Stimulated activated CD8-positive, alpha-beta memory T cell treated with anti-CD3 and anti-CD28 coated beads, Interleukin-7, amount 100 ng/mL, for 48 hours (primary cell): ENCODE data around the gene DLG2.

Experiments used
- DNase-seq, 2 donors: peaks; one replicate each; pipeline ENCODE4 v3.0.0-alpha.2; 2020; ENCODE audit warnings: low read depth in 1 of 2; ENCODE audit errors: extremely low read depth in 1 of 2

The DLG2 gene

DNA sequence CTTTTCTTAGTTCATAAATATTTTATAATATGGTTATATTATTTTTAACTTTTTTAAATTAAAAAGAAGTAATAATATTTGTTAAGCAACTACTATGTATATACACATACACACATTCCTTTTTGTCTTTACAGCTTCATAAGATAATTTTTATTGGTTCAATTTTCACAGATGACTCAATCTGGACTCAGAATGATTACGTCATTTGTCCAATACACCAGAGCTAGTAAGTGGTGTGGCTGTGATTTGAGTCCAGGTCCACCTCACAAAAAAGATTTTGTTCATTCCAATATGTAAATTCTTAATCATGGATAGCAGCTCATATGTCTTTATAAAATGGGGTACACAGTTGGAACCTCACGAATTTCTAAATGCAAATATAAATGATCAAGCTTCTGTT lies 1014.5 kb downstream of the DLG2 start:
- DNase-seq, result no peak

DNA sequence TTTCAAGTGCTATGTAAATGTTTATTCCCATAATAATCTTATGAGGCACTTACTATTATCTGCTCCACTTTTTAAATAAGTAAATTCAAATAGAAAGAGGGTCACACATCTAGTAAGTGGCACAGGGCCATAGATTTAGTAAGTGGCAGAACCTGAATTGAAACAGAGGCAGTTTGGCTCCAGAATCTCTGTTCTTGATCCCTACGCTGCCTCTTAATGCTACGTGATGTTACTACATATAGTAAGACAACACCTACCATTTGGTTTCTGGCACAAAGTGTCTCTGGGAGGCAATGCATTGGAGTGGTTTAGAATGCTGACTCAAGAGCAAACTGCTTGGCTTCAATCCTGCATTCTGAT lies 1018.3 kb downstream of the DLG2 start:
- no peak for DNase-seq

GRCh38 chr11:84607975-84608836 lies 1018.9 kb downstream of the DLG2 start:
- DNase-seq, result no peak

DNA sequence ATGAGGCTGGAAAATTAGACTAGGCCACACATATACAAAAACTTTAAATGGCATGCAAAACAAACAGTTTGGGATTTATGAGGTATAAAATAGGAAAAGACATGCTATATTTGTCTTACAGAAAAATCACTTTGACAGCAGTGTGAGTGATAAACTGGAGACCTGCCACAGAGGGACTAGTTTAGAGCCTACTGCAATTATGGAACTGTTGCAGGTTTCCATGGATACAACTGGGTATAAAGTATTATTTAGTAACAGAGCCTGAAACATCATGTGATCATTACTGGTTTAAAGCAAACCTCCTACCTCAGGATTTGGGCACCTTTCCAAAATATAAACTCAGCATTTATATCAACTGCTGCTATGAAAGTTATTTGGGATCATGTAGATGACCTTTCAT lies 1032.5 kb downstream of the DLG2 start:
- DNase-seq, result no peak

- DNase-seq, result no peak
These were observed 1037.0 kb downstream of the DLG2 start for GRCh38 chr11:84590106-84590505.

DNA sequence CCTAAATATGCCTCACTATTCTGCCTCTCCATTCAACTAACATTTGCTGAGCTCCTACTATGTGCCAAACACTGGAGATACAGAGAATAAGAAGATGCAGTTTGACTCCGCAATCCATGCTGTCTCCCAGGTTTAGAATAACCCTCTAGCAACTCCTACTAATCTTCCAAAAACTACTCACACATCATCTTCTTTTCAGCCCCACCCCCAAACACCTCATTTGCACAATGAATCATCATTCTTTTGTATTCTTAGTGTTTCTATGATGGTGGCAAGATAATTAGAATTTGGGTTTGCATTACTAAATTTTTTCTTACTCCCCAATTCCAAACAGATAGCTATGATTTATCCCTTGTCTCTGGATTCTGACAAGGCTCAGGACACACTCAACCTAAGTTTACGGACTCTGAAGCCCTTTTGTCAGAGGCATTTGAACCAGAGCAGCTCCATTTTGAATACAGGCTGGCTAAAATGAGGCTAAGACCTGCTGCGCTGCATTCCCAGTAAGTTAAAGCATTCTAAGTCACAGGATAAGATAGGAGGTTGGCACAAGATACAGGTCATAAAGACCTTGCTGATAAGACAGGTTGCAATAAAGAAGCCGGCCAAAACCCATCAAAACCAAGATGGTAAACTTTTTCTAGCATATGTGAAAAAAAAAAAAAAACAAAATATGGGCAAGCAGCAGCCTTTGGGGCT lies 1038.9 kb downstream of the DLG2 start:
- DNase-seq, result no peak

DNA sequence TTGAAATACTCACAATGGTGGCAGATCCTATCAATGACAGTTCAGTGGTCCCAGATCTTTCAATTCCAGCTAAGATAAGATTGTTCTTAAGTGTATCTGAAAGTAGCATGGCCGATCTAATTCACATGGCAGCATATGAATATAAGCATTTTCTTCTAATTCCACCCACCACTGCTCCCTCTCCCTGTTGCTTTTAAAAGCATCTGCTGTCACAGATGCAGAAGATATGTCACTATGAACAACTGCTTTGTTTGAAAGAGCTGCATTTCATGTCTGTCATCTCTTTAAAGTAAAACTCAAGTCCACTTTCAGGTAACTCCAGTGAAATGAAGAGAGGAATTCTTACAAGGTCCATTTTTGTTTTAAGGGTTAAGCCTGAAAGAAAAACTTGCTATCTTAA lies 1044.0 kb downstream of the DLG2 start:
- DNase-seq, result no peak

- no peak for DNase-seq
These were observed 1046.1 kb downstream of the DLG2 start for GRCh38 chr11:84581083-84581482.

DNA sequence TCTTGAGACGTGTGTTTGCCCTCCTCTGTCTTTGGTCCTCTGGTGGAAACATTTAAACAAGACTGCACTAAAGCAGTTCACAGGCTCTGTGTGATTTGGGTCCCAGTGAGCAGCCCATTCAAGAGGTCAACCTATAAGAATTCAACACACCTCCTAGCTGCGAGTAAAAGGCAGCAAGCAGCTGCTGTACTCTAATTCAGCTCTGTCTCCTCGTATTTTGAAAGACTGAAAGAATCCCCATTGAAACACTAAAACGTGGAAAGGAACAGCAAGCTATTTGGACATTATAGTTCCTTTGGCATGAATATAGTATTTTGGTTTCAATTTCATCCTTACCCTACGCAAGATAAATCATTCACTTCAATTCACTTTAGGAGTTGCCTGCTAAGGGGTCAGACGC lies 1046.7 kb downstream of the DLG2 start:
- no peak for DNase-seq

DNA sequence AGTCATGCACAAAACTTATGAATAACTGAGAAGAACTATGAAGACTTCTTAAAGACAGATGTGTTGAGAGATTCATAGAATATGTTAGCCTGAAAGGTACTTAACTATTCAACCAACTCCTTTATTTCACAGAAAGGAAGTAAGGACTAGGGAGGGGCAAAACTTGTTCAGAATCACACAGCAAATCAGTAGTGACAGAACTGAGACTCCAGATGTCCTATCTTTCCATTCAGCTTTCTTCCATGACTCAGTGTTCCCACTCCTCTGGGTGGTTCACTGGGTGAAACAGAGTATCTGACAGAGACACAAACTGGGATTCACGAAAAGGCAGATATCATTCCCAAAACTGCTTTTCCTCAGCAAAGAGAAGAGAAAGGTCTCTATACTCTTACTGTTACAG lies 1053.3 kb downstream of the DLG2 start:
- no peak for DNase-seq

DNA sequence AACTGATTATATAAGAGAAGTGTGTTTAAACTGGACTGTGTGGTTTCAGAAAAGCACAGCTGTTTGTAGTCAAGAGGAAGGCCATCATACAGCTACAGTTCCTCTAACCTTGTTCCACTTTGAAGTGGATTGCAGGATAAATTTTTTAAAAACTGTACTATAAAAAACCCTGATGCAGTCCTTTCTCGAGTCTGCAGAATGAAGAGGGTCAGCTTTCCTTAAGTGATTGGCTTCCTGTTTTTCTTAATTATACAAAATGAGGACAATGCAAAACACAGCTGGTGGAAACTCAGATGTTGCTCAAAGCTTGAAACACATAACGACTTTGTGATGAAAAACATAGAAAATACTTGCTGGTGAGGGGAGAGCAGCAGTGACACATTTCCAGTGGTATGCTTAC lies 1060.5 kb downstream of the DLG2 start:
- no peak for DNase-seq

GRCh38 chr11:84564867-84565184 lies 1062.3 kb downstream of the DLG2 start:
- DNase-seq, result no peak

GRCh38 chr11:84564180-84564866 lies 1062.8 kb downstream of the DLG2 start:
- DNase-seq, result no peak

DNA sequence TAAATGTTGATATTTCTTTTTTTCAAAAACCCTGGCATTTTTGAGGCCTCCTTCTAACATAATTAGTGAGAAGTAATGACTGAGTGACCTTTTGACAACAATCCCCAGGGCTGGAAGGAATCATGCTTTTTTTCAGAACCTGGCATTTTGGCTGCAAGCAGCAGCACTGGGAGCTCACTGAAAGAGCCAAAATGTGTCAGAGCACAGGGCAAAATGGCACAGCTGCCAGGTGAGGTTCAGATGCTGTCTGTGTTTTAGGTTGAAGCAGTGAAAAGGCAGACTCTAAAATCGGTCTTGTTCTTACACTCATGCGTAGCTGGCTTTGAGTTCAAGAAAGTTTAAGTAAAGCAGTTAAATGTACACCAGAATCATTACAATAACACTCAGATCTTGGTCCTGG lies 1063.8 kb downstream of the DLG2 start:
- no peak for DNase-seq

- DNase-seq, result no peak
These were observed 1066.9 kb downstream of the DLG2 start for GRCh38 chr11:84560206-84560605.

DNA sequence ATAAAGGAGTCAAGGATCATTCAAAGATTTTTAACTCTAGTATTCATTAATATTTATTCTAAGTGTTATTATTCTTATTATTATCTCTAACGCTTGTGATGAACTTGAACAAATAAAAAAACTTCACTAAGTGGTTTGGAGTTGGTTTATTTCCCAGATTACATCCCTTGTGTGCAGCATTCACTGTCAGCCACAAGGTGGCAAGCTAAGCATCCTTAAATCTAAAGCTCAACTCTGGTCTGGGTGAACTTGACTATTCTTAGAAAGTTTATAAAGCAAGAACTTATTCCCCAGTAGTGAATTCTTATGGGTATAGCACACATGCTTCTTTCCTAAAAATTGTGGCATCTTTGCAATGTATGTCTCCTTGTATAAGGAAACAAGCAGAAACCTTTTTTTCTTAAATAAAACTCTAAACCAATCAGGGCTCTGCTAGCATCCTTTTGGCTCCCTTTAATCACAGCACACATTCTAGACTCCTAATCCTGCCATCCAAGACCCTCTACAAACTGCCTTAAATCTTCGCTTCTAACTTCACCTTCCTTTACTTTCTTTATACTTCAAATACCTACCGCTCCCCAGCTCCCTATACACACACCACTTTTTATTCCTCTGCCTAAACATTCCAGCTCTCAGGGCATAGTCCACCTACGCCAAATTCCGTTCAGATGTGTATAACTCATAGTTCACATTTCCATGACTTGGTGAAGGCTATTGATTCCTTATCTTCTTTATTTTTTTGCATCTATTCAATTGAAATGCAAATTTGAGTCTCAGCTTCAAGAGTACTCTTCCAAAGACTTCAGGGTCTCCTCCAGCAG lies 1068.8 kb downstream of the DLG2 start:
- no peak for DNase-seq

GRCh38 chr11:84552791-84553190 lies 1074.4 kb downstream of the DLG2 start:
- DNase-seq, result no peak

- no peak for DNase-seq
These were observed 1077.9 kb downstream of the DLG2 start for GRCh38 chr11:84549217-84549616.

- DNase-seq, result no peak
These were observed 1082.6 kb downstream of the DLG2 start for GRCh38 chr11:84544566-84544965.

DNA sequence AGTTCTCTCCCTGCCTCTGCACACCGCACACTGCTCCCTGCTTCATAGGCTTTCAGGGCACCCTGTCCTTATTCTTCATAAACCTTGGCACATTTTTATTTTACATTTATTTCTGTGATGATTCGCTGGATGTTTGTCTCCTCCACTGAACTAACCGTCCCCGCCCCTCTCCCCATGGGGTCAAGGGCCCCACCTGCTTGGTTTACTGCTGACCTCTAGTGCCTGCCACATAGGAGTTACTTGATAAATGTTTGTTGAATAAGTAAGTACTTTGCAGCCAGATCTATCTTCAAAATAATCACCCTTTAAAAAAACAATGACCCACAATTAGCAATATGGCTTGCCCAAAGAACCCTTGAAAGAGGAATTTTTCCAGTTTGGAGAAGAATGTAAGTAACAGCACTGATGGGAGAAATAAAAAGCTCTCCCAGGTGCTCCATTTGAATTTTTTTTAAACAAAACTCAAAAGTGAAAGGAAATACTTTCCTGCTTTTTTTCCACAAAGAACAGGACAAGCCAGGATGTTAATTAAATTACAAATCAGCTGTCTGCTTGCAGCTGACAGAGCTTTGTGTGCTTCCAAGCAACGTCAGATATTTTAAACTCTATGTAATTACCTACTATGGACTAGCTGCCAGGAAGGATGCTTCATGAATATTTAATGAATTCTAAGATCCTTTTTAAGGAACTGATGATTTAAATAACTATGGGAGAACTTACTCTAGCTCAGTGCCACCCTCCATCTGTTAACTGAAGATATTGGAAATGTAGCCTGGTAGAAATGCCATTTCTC lies 1083.6 kb downstream of the DLG2 start:
- DNase-seq, result no peak
